Endodermal cell (in vitro differentiated cells): Measurements from ENCODE around the gene ZBED2. TPM values are rescaled to one million over a fixed set of nuclear protein-coding genes. Genes with fewer than 3 reads are reported as not detected.

Experiments used
- DNase-seq: peaks from one replicate; pipeline ENCODE4 v3.0.0-alpha.2; 2017
- H3K27ac ChIP-seq: 2 replicates; pipeline ENCODE4 v1.5.1; 2013; ENCODE audit warnings: mild to moderate bottlenecking, low read depth, low read length, moderate library complexity
- H3K27me3 ChIP-seq: 2 replicates; pipeline ENCODE4 v1.6.1; 2013; ENCODE audit warnings: mild to moderate bottlenecking, low read length, moderate library complexity; ENCODE audit not compliant: insufficient read depth, control insufficient read depth, poor library complexity, severe bottlenecking
- H3K36me3 ChIP-seq: 2 replicates; pipeline ENCODE4 v1.7.0; 2013; ENCODE audit warnings: mild to moderate bottlenecking, low read length, moderate library complexity; ENCODE audit not compliant: control insufficient read depth, insufficient read depth
- H3K4me1 ChIP-seq: one replicate; pipeline ENCODE4 v1.7.0; 2013; ENCODE audit warnings: low read length; ENCODE audit not compliant: control insufficient read depth, insufficient read depth
- H3K4me3 ChIP-seq: 2 replicates; pipeline ENCODE4 v1.5.1; 2013; ENCODE audit warnings: mild to moderate bottlenecking, low read length, moderate library complexity
- H3K9ac ChIP-seq: 2 replicates; pipeline ENCODE4 v1.6.1; 2013; ENCODE audit warnings: mild to moderate bottlenecking, low read length, moderate library complexity; ENCODE audit not compliant: poor library complexity, severe bottlenecking; ENCODE audit errors: extremely low read depth
- H3K9me3 ChIP-seq: 2 replicates; pipeline ENCODE4 v1.6.1; 2013; ENCODE audit warnings: mild to moderate bottlenecking, low read length, moderate library complexity; ENCODE audit not compliant: control insufficient read depth
- H3K27ac Mint-ChIP-seq: 2 replicates; pipeline ENCODE4 v1.8.0; 2020; ENCODE audit warnings: mixed read lengths
- H3K27me3 Mint-ChIP-seq: 2 replicates; pipeline ENCODE4 v1.8.0; 2021; ENCODE audit warnings: mild to moderate bottlenecking, mixed read lengths; ENCODE audit not compliant: insufficient read depth
- H3K36me3 Mint-ChIP-seq: 2 replicates; pipeline ENCODE4 v1.8.0; 2020; ENCODE audit warnings: low read depth, mixed read lengths
- H3K4me1 Mint-ChIP-seq: 2 replicates; pipeline ENCODE4 v1.8.0; 2020; ENCODE audit warnings: mixed read lengths
- H3K4me3 Mint-ChIP-seq: 2 replicates; pipeline ENCODE4 v1.8.0; 2020; ENCODE audit warnings: mild to moderate bottlenecking, moderate library complexity, mixed read lengths
- H3K9me3 Mint-ChIP-seq: 2 replicates; pipeline ENCODE4 v1.8.0; 2020; ENCODE audit warnings: mild to moderate bottlenecking, mixed read lengths
- CTCF ChIP-seq: fragments of 200-600 bp; sonication (generic); conservative IDR thresholded peaks from 2 replicates; pipeline ENCODE4 v1.5.0; 2021; ENCODE audit warnings: antibody characterized with exemption, mild to moderate bottlenecking
- WGBS, 2 experiments: methylation state at CpG; one replicate each; pipeline versions ENCODE4 v1.1.5 to v1.1.7; 2013; ENCODE audit warnings: missing lambda C conversion rate in 2 of 2, mixed read lengths in 1 of 2; ENCODE audit not compliant: insufficient coverage in 1 of 2, insufficient read length in 1 of 2; 5-methylcytosine and 5-hydroxymethylcytosine counted together
- total RNA-seq, 2 donors: library from RNA; stranded (reverse); fragmentation: NEBNext Ultra II Directional in 1 of 2; extraction: Animal tissue kit (Norgen Biotek cat#: 25700) in 1 of 2; gene quantifications; 2 replicates in 1 of 2; 3 replicates in 1 of 2; pipeline ENCODE4 v1.2.1, GENCODE V29; 2021

The ZBED2 gene
- total RNA-seq, 2 donors from 2014 or later = not detected

GRCh38 chr3:111577798-111578685, 17.1 kb downstream of the ZBED2 start:
- Mint-ChIP-seq H3K27ac (no peak overlapping the region), H3K27me3 (no peaks in the 10 kb centered on the region), H3K36me3 (no peaks in the 10 kb centered on the region), H3K9me3 (no peaks in the 10 kb centered on the region), H3K4me1 (no peaks in the 10 kb centered on the region), H3K4me3 (no peak overlapping the region)
- H3K4me3 ChIP-seq = no peak overlapping the region
- H3K9me3 ChIP-seq = no peaks in the 10 kb centered on the region
- WGBS, 2 experiments = 71 to 87% methylated on average over 1 to 4 of the region's 4 CpGs
- no peak overlapping the region for H3K27ac ChIP-seq
- no peak for DNase-seq
- H3K9ac ChIP-seq = no peak overlapping the region
- H3K4me1 ChIP-seq = no peaks in the 10 kb centered on the region
- peak; percentile 73 for TF ChIP-seq CTCF
- H3K27me3 ChIP-seq = no peaks in the 10 kb centered on the region
- no peaks in the 10 kb centered on the region for H3K36me3 ChIP-seq

- Mint-ChIP-seq H3K27me3 (no peaks in the 10 kb centered on the region), H3K9me3 (no peaks in the 10 kb centered on the region), H3K27ac (no peak overlapping the region)
Observed at GRCh38 chr3:111577113-111577512, 18.0 kb downstream of the ZBED2 start.

GRCh38 chr3:111571907-111572460, 23.2 kb downstream of the ZBED2 start:
- H3K4me3 ChIP-seq = no peak overlapping the region
- no peaks in the 10 kb centered on the region for H3K36me3 Mint-ChIP-seq
- no peak for DNase-seq
- no peak overlapping the region for H3K27ac Mint-ChIP-seq
- H3K4me1 ChIP-seq = no peaks in the 10 kb centered on the region
- no peak overlapping the region for H3K9ac ChIP-seq
- no peak overlapping the region for H3K4me3 Mint-ChIP-seq
- H3K9me3 Mint-ChIP-seq = no peaks in the 10 kb centered on the region
- WGBS, 2 experiments = 95 to 100% methylated on average over 1 to 6 of the region's 6 CpGs
- no peak for TF ChIP-seq CTCF
- H3K27me3 ChIP-seq = no peaks in the 10 kb centered on the region
- H3K27ac ChIP-seq = no peak overlapping the region
- no peaks in the 10 kb centered on the region for H3K9me3 ChIP-seq
- peaks cover 3% of the 10 kb centered on the region for H3K4me1 Mint-ChIP-seq
- H3K27me3 Mint-ChIP-seq = no peaks in the 10 kb centered on the region
- H3K36me3 ChIP-seq = no peaks in the 10 kb centered on the region

More at GRCh38 chr3:111577113-111577512, 18.0 kb downstream of the ZBED2 start:
- Histone ChIP-seq H3K4me3 (no peak overlapping the region), H3K27me3 (no peaks in the 10 kb centered on the region), H3K36me3 (no peaks in the 10 kb centered on the region), H3K9me3 (no peaks in the 10 kb centered on the region), H3K27ac (no peak overlapping the region), H3K4me1 (no peaks in the 10 kb centered on the region), H3K9ac (no peak overlapping the region)
- no peak for DNase-seq
- Mint-ChIP-seq H3K4me1 (no peaks in the 10 kb centered on the region), H3K36me3 (no peaks in the 10 kb centered on the region), H3K4me3 (no peak overlapping the region)
- no peak for TF ChIP-seq CTCF
- 57 to 80% methylated on average over 1 of the region's 1 CpG for WGBS, 2 experiments
